Hypothalamus (tissue), 51 donors: ENCODE results near the gene OPCML.

Source experiments
- DNase-seq, 51 donors: peaks; one replicate each; lab custom pipeline; 2025; lab: John Stamatoyannopoulos, UW

Gene OPCML

DNA sequence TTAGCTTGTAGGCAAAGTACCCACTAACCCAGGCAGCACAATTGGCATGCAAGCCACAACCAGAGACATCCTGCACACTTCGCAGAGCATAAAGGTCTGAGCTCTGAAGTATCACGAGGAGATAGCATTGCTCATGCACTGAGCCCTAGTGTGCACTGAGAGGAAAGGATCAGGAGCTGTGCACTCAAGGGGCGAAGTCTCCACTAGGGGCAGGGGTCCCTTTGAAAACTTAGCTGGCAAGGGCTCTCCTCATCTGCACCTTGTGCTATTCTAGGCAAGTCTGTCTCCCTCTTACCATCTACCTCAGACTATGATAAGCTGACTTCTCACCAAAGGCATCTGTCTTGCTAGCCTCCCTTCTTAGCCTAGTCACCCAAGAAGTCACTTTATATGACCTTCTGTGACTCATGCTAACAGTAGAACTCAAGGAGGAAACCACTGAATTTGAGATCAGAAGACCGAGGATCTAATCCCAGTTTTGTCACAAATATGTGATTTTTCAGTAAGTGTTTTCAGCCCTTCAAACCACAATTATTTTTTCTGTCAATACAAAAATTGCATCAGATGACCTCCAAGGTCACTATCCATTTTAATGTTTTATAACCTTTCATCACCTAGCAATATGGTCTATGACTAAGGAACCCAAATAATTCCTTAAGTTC lies 1083.8 kb downstream of the OPCML start:
- DNase-seq, result no peak

DNA sequence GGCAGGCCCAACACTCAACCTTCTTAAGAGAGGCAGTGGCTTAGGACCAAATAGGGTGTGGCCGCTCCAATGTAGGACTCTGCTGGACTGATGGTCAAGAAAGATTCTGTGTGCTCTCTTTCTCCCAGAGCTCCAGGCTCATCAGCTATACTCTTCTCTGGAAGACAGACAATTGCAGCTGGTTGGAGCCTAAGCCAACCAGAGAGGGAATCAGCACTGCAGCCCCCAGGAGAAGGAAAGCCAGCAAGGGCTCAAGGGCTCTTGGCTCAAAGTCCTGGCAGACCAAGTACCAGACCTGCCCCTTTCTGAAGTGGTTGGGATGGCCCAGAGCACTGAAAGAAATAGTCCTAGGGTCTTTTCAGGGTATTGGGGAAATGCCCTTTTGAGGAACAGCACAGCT lies 1084.5 kb downstream of the OPCML start:
- no peak for DNase-seq

DNA sequence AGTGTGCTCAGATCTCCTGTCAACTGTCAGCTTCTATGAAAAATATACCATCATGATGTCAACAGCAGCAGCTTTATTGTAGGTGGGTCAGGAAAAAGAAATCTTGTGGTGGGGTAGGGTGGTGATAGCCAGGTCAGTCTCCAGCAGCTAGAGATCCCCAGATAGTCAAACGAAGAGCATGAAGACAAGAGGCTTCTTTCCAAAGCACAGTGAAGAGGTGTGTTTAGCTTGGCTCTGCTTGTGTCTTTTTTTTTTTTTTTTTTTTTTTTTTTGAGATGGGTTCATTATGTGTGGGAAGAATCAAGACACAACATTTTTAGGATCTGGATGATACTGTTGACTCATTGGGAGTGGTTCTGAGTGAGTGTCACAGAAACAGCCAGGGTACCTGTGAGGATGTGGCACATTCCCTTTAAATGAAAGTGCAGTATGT lies 1086.4 kb downstream of the OPCML start:
- peak in 1 of 51 donors; percentile 24 for DNase-seq

DNA sequence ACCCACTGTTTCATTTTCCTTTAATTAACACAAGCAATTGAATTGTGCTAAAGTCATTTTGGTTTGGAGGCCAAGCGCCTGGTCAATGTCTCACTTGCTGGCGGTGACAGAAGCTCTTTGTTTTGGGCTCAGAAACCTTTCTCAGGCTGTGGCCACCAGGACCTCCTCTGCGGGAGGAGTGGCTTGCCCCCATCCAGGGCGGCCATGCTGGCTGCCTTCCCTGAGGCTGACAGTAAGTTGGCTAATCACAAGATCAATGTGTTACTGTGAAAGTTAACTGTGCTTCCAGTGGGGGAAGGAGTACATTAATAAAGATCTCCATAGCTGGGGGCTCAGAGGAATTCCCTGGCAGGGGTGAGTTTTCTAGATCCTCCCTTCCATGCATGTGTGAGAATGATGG lies 1087.4 kb downstream of the OPCML start:
- peak in 9 of 51 donors; percentile 1 to 38 (median 14) for DNase-seq

DNA sequence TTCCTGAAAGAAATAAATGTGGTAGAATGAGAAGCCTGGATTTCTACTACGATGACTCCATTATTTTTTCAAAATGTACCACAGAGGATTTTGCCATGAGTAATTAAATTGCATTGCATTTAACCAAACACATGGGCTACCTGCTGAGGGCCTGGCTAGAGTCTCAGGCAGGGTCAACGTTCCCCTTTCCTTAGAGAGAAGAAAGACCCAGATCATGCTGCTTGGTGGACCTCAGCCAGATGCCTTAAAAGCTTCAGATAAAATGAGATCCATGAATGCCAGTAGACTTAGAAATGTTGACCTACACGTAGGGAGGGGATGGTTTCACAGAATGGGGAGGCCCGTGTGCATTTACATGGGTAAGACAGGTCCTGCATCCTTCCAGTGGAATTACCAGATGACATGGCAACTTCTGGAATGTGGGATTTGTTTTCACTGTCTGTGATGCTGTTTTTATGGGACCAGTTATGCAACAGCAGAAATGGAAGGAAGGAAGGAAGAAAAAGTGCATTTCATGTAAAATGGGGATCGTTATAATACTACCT lies 1092.5 kb downstream of the OPCML start:
- no peak for DNase-seq

DNA sequence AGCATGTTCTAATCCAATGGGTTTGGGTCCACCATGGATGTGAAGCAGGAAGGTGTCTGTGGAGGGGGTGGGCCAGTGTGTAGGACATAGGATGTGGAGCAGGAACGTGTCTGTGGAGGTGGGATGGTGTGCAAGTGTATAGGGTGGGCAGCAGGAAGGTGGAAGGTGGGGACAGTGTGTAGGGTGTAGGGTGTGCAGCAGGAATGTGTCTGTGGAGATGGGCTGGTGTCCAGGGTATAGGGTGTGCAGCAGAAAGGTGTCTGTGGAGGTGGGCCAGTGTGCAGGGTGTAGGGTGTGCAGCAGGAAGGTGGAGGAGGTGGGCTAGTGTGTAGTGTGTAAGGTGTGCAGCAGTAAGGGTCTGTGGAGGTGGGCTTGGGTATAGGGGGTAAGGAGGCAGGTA lies 1093.9 kb downstream of the OPCML start:
- DNase-seq, result no peak

DNA sequence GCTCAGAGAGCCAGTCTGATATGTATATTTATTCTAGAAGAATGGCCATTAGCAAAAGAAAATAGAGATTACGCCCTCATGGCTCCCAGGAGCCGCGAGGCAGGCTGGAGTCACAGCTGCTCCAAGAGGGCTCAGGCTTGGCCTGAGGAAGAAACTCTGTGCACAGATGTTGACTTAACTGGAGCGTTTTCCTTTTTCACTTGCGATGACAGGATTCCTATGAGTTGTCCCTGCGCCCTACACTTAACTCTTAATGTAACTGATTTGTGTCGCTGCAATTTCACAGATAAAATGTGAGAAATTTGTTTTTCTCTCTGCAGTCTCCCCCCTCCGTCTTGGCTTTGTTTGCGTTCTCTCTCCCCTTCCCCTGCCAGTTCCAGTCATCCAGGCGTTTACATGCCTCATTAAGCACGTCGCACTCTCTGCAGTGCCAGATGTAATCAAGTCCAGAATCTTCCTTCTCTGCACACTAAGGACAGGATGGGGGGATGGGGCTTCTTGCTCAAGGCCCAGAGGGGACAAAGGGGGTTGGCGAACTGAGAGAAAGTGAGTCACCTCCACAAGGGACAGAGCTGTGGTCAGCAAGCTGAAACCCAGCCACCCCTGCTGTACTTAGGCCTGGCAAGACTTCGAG lies 1101.8 kb downstream of the OPCML start:
- no peak for DNase-seq

DNA sequence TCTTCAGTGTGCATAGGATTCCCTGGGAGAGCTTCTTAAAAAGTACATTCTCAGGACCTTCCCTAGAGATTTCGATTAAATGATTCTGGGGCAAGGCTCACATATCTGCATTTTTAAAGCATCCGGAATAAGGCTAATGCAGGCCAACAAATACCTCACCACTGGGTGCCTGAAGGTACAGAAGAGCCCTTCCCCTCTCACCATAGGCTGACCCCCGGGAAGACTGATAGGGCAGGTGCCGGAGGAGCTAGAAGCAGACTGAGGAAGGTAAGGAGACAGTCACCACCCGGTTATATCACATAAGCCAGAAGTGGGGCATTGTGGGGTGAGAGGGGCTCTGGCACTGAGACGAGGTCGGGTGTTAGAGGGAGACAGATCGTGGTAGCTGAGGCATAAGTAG lies 1102.6 kb downstream of the OPCML start:
- DNase-seq, result no peak

DNA sequence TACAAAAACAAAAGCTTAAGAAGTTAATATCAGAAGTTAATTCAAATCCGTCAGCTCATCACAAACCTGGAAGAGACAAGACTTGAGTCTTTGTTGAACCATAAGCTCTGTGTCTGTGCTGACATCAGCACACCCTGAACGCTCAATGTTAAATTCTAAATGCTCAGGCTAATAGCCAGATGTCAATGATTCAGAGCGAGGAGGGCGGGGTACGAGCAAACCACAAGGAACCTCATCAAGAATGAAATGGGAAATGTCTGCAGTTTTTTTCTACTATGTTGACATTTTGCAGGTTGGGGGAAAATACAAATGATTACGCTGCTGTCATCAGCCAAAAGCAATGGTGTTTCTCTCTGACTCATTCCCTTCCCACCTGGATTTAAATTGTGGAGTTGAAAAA lies 1104.7 kb downstream of the OPCML start:
- no peak for DNase-seq

DNA sequence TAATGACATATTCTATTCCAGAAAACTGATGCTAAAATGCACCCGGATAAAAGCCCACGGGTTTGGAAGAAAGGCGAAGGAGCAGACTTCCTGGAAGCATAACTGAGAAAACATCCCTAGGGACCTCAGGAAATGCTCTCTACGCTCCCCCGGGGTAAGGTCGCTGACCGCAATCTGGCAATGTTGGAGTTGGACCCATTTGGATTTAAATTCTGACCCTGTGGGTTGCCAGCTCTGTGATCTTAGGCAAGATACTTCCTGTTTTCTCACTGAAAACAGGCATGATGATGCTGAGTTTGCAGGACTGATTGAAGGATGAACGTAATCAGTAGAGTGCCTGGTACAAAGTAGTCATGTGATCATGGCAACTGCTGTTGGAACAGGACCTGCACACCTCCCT lies 1107.9 kb downstream of the OPCML start:
- DNase-seq, result no peak

DNA sequence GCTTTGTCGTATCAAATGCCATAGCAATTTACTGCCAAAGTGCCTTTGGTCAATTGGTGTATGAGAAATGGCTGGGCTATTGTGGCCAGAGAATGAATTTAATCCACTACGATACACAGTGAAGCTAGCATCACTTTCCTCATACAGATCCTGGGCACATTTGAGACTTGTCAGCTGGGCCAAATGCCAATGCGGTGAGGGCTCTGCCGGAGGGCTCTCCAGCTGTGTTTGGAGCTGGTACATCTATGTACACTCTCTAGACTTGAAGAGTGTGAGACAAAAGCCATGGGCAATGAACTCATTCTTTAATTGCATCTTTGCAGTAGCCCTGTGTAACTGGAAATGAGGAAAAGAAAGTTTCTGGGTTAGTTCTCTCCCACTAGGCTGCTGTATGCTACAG lies 1109.0 kb downstream of the OPCML start:
- no peak for DNase-seq

DNA sequence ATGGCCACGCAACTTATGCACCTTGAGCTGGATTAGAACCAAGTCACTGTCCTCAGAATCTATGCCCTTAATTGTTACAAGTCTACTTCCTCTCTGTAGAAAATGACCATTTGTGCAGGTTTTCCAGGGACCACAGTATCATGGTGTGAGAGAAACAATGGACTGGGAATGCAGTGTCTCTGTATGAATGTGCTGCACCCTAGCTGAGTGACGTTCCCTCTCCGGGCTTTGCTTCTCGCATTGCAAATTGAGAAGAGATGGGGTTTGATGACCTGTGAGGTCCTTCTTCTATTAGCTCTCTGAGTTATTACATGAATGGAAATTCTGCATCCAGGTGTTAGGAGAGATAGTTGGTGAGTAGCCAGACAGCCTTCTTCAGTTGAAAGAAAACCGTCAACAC lies 1109.6 kb downstream of the OPCML start:
- no peak for DNase-seq

DNA sequence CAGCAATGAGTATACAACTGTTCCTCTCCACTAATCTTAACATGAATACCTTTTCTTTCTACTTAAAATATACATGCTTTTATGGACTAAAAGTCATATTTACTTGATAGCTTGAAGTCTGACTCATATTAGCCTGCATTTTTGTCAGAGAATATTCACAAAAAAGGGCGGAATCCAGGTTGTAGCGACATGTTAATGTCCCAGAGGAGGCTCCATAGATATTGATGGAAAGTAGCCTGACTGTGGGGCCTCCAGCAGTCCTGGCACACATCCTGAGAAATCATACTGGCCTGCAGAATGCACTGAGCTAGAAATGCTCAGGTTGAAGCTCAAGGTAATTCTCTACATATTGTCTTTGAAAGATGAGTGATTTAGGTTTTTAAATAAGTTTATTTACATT lies 1110.7 kb downstream of the OPCML start:
- DNase-seq, result no peak

DNA sequence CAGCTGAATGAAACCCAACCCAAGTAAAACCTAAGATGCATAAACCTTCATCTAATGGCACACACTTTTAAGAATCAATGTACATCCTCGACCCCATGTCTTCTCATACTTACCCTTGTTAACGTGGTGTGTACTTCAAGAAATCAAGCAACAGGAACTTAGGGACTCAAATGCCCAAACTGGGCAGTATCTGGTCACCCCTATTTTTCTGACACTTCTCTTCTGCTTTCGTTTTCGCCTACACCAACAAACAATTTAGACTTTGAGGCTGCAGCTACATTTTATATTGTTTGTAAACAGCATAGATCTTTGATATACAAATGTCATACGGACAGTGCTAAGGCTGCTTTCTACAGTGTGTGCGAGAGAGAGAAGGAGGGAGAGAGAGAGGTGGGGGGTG lies 1117.8 kb downstream of the OPCML start:
- no peak for DNase-seq

DNA sequence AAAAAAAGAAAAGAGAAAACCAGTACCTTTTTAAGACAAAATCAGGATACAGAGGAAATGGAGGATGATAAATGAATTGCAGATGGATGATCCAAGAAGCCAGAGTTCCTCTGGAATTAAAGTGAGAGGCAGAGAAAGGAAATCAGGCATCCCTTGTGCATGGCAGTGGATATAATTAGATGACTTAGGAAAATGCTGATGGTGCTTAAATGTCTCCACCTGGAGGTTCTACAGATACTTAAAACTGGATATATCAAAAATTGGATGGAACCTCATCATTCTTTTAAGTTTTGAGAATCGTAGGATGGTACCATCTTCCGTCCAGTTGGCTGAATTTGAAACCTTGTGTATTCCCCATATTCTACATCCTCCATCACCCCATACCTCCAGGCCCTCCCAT lies 1121.9 kb downstream of the OPCML start:
- no peak for DNase-seq

DNA sequence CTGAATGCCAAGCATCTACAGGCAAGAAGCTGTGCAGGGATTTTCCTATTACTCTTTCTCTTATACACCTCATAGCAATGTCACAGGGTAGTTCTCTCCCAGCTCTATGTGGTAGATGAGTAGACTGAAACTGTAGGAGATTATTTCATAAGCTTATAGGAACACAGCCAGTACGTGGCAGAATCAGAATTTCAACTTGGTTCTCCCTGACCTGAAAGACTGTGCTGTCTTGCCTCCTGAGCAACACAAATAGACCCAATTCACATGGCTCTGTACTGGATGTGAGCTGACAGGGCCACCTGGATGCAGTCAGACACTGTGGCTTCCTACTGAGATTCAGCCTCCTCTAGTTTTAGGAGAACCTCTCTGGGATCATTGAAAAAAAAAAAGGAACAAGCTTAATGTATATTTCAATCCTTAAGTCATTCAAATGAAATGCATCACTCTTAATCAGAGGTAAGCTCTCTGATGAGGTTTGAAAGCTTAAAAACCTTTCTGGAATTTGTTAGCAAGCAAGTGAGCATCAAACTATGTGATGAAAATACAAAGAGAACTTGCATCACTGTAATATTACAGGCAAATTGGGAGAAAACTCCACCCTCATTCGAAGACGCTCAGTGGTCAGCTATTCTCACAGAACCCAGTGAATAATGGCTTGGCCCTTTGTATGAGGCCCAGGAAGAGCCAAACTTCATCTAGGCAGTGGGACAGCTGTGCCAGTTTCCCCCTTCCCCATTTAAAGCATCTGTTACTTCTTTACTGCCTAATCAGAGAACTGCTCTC lies 1122.5 kb downstream of the OPCML start:
- DNase-seq, result no peak

DNA sequence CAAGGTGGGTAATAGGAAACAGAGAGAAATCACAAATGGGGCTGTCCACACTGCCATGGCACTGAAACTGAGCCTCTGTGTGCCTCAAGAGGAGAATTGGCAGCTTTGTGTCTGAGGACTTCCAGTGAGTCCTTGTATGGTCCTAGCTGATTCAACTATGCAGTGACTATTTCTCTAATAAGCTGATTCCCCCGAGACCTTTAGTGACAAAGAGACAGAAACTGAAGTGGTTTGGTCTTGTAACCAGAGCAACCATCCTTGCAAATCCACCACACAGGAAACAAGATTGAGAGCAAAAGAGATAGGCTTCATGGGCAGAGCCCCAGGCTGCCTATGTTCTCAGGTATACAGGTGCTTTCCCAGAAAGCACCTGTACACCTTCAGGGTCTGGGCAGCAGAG lies 1123.4 kb downstream of the OPCML start:
- DNase-seq, result no peak

DNA sequence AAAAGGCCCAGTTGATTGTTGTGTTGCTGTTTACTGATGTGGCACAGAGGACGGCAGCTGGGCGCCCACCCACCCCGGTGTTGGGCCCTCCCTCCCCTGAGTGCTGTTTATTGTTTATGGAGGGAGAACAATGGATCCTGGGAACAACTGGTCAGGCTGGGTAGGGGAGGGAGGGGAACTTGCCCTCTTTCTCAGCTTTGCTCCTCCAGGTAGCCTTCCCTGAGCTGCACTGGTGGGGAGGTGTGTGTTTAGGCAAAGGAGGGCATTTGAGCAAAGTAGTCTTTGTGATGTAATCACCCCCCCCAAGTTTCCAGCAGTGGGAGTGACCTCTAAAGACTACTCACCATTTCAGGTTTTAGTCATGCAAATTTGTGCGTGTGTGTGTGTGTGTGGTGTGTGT lies 1126.6 kb downstream of the OPCML start:
- no peak for DNase-seq

DNA sequence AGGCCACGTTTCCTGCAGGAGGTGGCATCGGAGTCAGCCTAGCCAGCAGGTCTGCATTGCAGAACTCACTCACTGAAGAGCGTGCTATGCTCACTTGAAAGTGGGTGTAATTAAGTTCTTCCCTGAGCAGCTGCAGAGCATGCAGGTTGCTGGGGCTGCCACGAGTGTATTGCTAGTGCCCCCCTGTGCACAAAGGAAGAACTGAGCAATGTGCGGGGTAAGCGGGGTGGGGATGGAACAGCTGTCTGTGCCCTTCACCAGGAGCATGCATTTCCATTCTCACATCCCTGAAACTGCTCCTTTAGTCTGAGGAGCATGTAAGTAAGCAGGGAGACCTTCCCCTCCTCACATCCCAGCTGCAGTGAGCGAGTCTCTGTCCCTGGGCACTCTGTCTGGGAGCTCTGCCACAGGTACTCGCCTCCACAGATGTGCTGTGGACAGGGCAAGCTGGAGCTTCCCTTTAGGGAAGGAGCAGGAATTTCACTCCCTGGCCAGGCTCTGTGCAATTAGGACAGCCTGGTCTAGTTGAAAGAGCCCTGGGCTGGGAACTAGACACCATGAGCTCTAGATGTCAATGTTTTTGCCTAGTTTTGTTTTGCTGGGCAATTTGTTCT lies 1130.1 kb downstream of the OPCML start:
- peak in 29 of 51 donors; percentile 3 to 57 (median 21) for DNase-seq

DNA sequence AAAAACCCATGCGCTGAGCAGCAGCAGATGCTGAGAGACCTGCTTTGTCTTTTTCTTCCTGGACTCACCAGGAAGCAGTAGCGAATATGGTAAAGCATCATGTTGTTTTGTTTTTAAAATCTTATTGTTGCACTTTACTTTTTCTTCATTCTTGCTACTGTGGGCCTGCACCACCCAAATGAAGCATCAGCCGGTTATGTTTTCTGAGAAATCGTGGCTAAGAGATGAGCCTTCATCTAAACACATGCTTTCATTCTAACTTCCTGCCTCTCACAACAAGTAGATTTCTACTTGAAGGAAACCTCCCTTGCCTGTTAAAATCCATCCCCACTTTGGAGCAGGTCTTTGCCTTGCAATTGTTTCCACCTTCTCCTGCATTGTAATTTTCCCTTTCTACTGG lies 1136.0 kb downstream of the OPCML start:
- DNase-seq, result no peak

DNA sequence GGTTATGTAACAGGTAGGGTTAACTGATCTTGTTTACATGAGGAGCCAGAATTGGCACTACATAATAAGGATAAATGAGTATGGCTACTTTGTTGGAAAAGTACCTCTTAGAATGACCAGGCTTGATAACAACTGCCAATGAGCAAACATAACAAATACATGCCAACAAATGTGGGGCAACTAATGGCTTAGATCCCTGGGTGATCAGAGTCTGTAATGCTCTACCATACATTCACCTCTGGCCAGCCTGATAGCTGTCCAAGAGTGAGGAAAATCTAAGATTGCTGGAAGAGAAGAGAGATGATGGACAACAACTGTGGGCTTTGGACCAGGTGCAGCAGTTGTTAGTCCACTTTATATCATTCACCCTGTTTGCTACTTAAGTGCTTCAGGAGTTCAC lies 1136.9 kb downstream of the OPCML start:
- no peak for DNase-seq
